ENCODE results near the gene AGRP. TPM values are rescaled to one million over a fixed set of nuclear protein-coding genes. Genes with fewer than 3 reads are reported as not detected.
"Not testable (repeated sequence)": the region's sequence is repeated elsewhere in the genome, so short reads cannot be mapped to it uniquely, and the experiment has no call there.

The AGRP gene
- total and polyA plus RNA-seq, 2 donors from 2014 or later = 2.7 TPM; not detected in 1

DNA sequence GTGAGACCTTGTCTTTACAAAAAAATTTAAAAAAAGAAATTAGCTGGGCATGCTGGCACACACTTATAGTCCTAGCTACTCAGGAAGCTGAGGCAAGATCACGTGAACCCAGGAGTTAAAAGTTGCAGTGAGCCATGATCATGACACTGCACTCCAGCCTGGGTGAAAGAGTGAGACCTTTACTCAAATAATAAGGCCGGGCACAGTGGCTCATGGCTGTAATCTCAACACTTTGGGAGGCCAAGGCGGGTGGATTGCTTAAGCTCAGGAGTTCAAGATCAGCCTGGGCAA lies 33.8 kb upstream of the AGRP start:
- no peak for DNase-seq
- intact Hi-C loops (cut with DNase I) = no loop called here

DNA sequence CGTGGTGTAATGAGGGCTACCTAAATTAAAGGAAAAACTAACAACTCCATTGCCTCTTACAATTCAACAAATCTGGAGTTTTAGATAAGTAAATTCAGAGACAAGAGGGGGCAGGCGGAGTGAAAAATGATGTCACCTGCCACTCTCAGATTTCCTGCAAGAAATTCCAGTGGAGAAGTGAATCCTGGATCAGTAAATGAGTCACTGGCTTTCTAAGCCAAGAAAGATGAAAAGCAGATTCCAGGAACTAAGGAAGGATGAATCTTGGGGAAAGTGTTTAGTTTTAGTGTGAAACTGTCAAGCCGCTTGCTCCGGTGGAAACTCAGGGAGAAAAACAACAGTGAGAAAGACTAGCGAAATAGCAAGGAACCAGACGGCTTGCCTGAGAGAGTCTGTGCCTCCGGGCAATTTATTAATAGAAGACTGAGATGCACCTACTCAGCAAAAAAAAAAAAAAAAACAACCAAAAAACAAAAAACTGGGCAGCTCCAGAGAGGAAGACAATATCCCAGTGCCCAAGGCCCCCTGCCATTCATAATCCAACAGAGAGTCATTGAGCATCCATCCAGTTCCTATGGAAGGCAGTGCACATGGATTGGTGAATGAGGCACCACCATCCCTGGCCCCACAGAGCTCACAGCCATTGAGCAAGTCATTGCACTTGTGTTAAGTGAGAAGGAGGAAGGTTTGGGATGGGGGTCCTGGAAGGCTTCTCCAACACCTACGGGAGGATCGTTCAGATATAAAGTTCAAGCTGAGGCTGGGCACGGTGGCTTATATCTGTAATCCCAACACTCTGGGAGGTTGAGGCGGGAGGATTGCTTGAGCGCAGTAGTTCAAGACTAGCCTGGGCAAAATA lies 33.2 kb upstream of the AGRP start:
- intact Hi-C loops (cut with DNase I) = no loop called here
- Histone ChIP-seq H3K27me3 (ENCODE audit: control insufficient read depth, insufficient read depth, low read length) (no peaks in the 10 kb centered on the region), H3K9ac (ENCODE audit: low read length in 3 of 3) (peak overlapping the region in 1 of 3 donors; percentile 22), H3K4me1 (ENCODE audit: control insufficient read depth in 2 of 3, insufficient read depth in 2 of 3, low read depth in 1 of 3, low read length in 3 of 3) (peaks cover 0 to 8% (median 6%) of the 10 kb centered on the region in 3 donors), H3K9me3 (ENCODE audit: control insufficient read depth in 2 of 3, insufficient read depth in 1 of 3, low read length in 3 of 3) (no peaks in the 10 kb centered on the region), H3K27ac (ENCODE audit: low read depth in 2 of 2, low read length in 2 of 2) (peak overlapping the region; percentile 54 to 79), H3K4me3 (ENCODE audit: low read length in 3 of 3) (no peak overlapping the region), H3K36me3 (ENCODE audit: control insufficient read depth in 2 of 3, insufficient read depth in 3 of 3, low read length in 3 of 3) (no peaks in the 10 kb centered on the region)
- FAIRE-seq (no peak), DNase-seq (no peak)
- TF ChIP-seq, protein P1, sequence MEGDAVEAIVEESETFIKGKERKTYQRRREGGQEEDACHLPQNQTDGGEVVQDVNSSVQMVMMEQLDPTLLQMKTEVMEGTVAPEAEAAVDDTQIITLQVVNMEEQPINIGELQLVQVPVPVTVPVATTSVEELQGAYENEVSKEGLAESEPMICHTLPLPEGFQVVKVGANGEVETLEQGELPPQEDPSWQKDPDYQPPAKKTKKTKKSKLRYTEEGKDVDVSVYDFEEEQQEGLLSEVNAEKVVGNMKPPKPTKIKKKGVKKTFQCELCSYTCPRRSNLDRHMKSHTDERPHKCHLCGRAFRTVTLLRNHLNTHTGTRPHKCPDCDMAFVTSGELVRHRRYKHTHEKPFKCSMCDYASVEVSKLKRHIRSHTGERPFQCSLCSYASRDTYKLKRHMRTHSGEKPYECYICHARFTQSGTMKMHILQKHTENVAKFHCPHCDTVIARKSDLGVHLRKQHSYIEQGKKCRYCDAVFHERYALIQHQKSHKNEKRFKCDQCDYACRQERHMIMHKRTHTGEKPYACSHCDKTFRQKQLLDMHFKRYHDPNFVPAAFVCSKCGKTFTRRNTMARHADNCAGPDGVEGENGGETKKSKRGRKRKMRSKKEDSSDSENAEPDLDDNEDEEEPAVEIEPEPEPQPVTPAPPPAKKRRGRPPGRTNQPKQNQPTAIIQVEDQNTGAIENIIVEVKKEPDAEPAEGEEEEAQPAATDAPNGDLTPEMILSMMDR (IDR thresholded peaks at IDR 0.05; ENCODE audit: borderline replicate concordance, extremely low read depth, insufficient read depth) = no peak

More for the DNA sequence above, 33.8 kb upstream of the AGRP start:
- Histone ChIP-seq H3K27me3 (ENCODE audit: control insufficient read depth, insufficient read depth, low read length) (no peaks in the 10 kb centered on the region), H3K36me3 (ENCODE audit: control insufficient read depth in 2 of 3, insufficient read depth in 3 of 3, low read length in 3 of 3) (no peaks in the 10 kb centered on the region), H3K9me3 (ENCODE audit: control insufficient read depth in 2 of 3, insufficient read depth in 1 of 3, low read length in 3 of 3) (no peaks in the 10 kb centered on the region), H3K9ac (ENCODE audit: low read length in 3 of 3) (no peak overlapping the region), H3K4me3 (ENCODE audit: low read length in 3 of 3) (no peak overlapping the region), H3K27ac (ENCODE audit: low read depth in 2 of 2, low read length in 2 of 2) (peak overlapping the region; percentile 54 to 79), H3K4me1 (ENCODE audit: control insufficient read depth in 2 of 3, insufficient read depth in 2 of 3, low read depth in 1 of 3, low read length in 3 of 3) (peaks cover 0 to 9% (median 8%) of the 10 kb centered on the region in 3 donors)
- TF ChIP-seq, protein P1 (IDR thresholded peaks at IDR 0.05; ENCODE audit: borderline replicate concordance, extremely low read depth, insufficient read depth) = no peak
- no peak for FAIRE-seq

GRCh38 chr16:67514382-67514828 lies 31.1 kb upstream of the AGRP start:
- peak; percentile 64 to 89 (median 83) for DNase-seq
- TF ChIP-seq, protein P1 (IDR thresholded peaks at IDR 0.05; ENCODE audit: borderline replicate concordance, extremely low read depth, insufficient read depth) = peak; percentile 65
- H3K9me3 ChIP-seq (ENCODE audit: control insufficient read depth in 2 of 3, insufficient read depth in 1 of 3, low read length in 3 of 3) = no peaks in the 10 kb centered on the region
- FAIRE-seq = no peak
- H3K4me3 ChIP-seq (ENCODE audit: low read length in 3 of 3) = no peak overlapping the region
- peaks cover 0 to 8% (median 6%) of the 10 kb centered on the region in 3 donors for H3K4me1 ChIP-seq (ENCODE audit: control insufficient read depth in 2 of 3, insufficient read depth in 2 of 3, low read depth in 1 of 3, low read length in 3 of 3)
- no peaks in the 10 kb centered on the region for H3K36me3 ChIP-seq (ENCODE audit: control insufficient read depth in 2 of 3, insufficient read depth in 3 of 3, low read length in 3 of 3)
- no peaks in the 10 kb centered on the region for H3K27me3 ChIP-seq (ENCODE audit: control insufficient read depth, insufficient read depth, low read length)
- intact Hi-C loops (cut with DNase I) = no loop called here
- H3K9ac ChIP-seq (ENCODE audit: low read length in 3 of 3) = no peak overlapping the region
- H3K27ac ChIP-seq (ENCODE audit: low read depth in 2 of 2, low read length in 2 of 2) = no peak overlapping the region

DNA sequence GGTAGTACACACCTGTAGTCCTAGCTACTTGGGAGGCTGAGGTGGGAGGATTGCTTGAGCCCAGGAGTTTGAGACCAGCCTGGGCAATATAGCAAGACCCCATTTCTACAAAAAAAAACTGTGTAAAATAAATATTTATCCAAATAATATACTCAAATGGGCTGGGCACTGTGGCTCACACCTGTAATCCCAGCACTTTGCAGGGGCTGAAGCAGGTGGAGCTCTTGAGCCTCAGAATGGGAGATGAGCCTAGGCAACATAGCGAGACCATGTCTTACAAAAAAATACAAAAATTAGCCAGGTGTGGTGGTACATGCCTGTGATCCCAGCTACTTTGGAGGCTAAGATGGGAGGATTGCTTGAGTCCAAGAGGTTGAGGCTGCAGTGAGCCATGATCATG lies 30.5 kb upstream of the AGRP start:
- DNase-seq; H3K27me3 ChIP-seq (ENCODE audit: control insufficient read depth, insufficient read depth, low read length); intact Hi-C loops (cut with DNase I); H3K36me3 ChIP-seq (ENCODE audit: control insufficient read depth in 2 of 3, insufficient read depth in 3 of 3, low read length in 3 of 3); H3K9ac ChIP-seq (ENCODE audit: low read length in 3 of 3); H3K27ac ChIP-seq (ENCODE audit: low read depth in 2 of 2, low read length in 2 of 2); H3K4me3 ChIP-seq (ENCODE audit: low read length in 3 of 3); H3K9me3 ChIP-seq (ENCODE audit: control insufficient read depth in 2 of 3, insufficient read depth in 1 of 3, low read length in 3 of 3); H3K4me1 ChIP-seq (ENCODE audit: control insufficient read depth in 2 of 3, insufficient read depth in 2 of 3, low read depth in 1 of 3, low read length in 3 of 3); FAIRE-seq: not testable (repeated sequence)
